HCT116 (cell line): ENCODE measurements around the gene GGCT. TPM values are rescaled to one million over a fixed set of nuclear protein-coding genes. Genes with fewer than 3 reads are reported as not detected.

Experiments used
- ATAC-seq: fragments of 200-7000 bp; cut with Tn5 transposase; 2 replicates; pipeline ENCODE4 v1.9.1; 2020; ENCODE audit warnings: mild to moderate bottlenecking, moderate library complexity
- BruUV-seq: library from RNA; stranded (reverse); fragments of 400-500 nt; replicated peaks from 2 replicates; lab custom pipeline; 2021; lab: Mats Ljungman, UMichigan
- CTCF ChIA-PET: fragments of 300-600 bp; sonication (Branson Sonifier 250); formaldehyde crosslinking; loops from one replicate; lab custom pipeline; 2021; ENCODE audit warnings: antibody characterized with exemption; lab: Charles Lee
- POLR2A ChIA-PET: fragments of 300-600, 350-600 bp; sonication (Branson Sonifier 250); formaldehyde crosslinking; loops from one replicate; lab custom pipeline; 2021; ENCODE audit warnings: antibody characterized with exemption; lab: Charles Lee
- RAD21 ChIA-PET, 2 experiments: fragments of 300-600 bp; sonication (Branson Sonifier 250); formaldehyde crosslinking; loops; one replicate each; lab custom pipeline; 2023; ENCODE audit warnings: low total read pairs in 2 of 2; ENCODE audit not compliant: uncharacterized antibody in 2 of 2, unreplicated experiment in 2 of 2, low non-redundant PET in 1 of 2; lab: Charles Lee
- DNase-seq: peaks from one replicate; pipeline ENCODE4 v3.0.0-alpha.2; 2010; ENCODE audit warnings: low read depth, low spot score
- H2AFZ ChIP-seq: fragments of 200-600 bp; shearing (Covaris generic), sonication (generic); 2 replicates; pipeline ENCODE4 v1.6.1; 2017; ENCODE audit warnings: low read depth, mixed run types, mixed read lengths, antibody characterized with exemption, low read length; ENCODE audit not compliant: poor library complexity, severe bottlenecking
- H3K27ac ChIP-seq: 2 replicates; pipeline ENCODE4 v1.5.1; 2012; ENCODE audit warnings: low read depth, low read length
- H3K27me3 ChIP-seq: fragments of 200-600 bp; sonication (generic); 2 replicates; pipeline ENCODE4 v1.6.1; 2016; ENCODE audit warnings: mixed run types, low read length, mixed read lengths; ENCODE audit not compliant: insufficient read depth
- H3K36me3 ChIP-seq, 2 experiments: fragments of 200-500 bp in 1 of 2; fragments of 200-600 bp in 1 of 2; sonication (Bioruptor generic) in 1 of 2; sonication (generic) in 1 of 2; 2 replicates each; pipeline versions ENCODE4 v1.5.1 to v1.6.1; 2014 to 2016; ENCODE audit warnings: low read length in 2 of 2, inconsistent platforms in 1 of 2, mixed read lengths in 1 of 2, mixed run types in 1 of 2; ENCODE audit not compliant: insufficient read depth in 2 of 2, control insufficient read depth in 1 of 2
- H3K4me1 ChIP-seq, 2 experiments: fragments of 200-600 bp in 1 of 2; sonication (generic) in 1 of 2; 2 replicates each; pipeline versions ENCODE4 v1.5.1 to v1.6.1; 2012 to 2017; ENCODE audit warnings: low read length in 2 of 2, inconsistent platforms in 1 of 2, mild to moderate bottlenecking in 1 of 2, mixed read lengths in 1 of 2, mixed run types in 1 of 2, moderate library complexity in 1 of 2; ENCODE audit not compliant: insufficient read depth in 2 of 2, control insufficient read depth in 1 of 2
- H3K4me2 ChIP-seq: fragments of 200-600 bp; sonication (generic); 2 replicates; pipeline ENCODE4 v1.6.1; 2017; ENCODE audit warnings: mixed run types, low read length, mixed read lengths
- H3K4me3 ChIP-seq, 2 experiments: fragments of 200-600 bp in 1 of 2; sonication (generic) in 1 of 2; replicated peaks in 1 of 2; 2 replicates each; pipeline ENCODE4 v1.5.1; 2011 to 2016; ENCODE audit warnings: low read length in 2 of 2, control low read depth in 1 of 2, low read depth in 1 of 2, mild to moderate bottlenecking in 1 of 2, mixed read lengths in 1 of 2, mixed run types in 1 of 2
- H3K79me2 ChIP-seq: fragments of 200-600 bp; sonication (generic); 2 replicates; pipeline ENCODE4 v1.6.1; 2017; ENCODE audit warnings: mild to moderate bottlenecking, mixed run types, low read length, moderate library complexity, mixed read lengths; ENCODE audit not compliant: insufficient read depth
- H3K9ac ChIP-seq: fragments of 200-600 bp; sonication (generic); 2 replicates; pipeline ENCODE4 v1.6.1; 2016; ENCODE audit warnings: low read length, mixed read lengths
- H3K9me2 ChIP-seq: fragments of 200-600 bp; sonication (generic), shearing (Covaris generic); 2 replicates; pipeline ENCODE4 v1.6.1; 2017; ENCODE audit warnings: mixed run types, mild to moderate bottlenecking, moderate library complexity; ENCODE audit not compliant: insufficient read depth
- H3K9me3 ChIP-seq, 2 experiments: fragments of 200-500 bp in 1 of 2; fragments of 200-600 bp in 1 of 2; sonication (Bioruptor generic) in 1 of 2; sonication (generic) in 1 of 2; 2 replicates each; pipeline ENCODE4 v1.6.1; 2014 to 2017; ENCODE audit warnings: low read length in 2 of 2, mixed read lengths in 2 of 2, inconsistent platforms in 1 of 2, low read depth in 1 of 2, mild to moderate bottlenecking in 1 of 2, mixed run types in 1 of 2, moderate library complexity in 1 of 2; ENCODE audit not compliant: control insufficient read depth in 1 of 2, insufficient read depth in 1 of 2
- H4K20me1 ChIP-seq: fragments of 200-600 bp; sonication (generic), shearing (Covaris generic); 2 replicates; pipeline ENCODE4 v1.6.1; 2017; ENCODE audit warnings: mixed run types, mild to moderate bottlenecking, moderate library complexity; ENCODE audit not compliant: insufficient read depth
- ATF3 ChIP-seq: IDR thresholded peaks from 2 replicates; pipeline ENCODE4 v1.6.1; 2012
- CBX3 ChIP-seq: IDR thresholded peaks from 2 replicates; pipeline ENCODE4 v1.6.1; 2012; ENCODE audit warnings: low read depth
- CTCF ChIP-seq, 3 experiments: fragments of 200-600 bp in 1 of 3; sonication (generic) in 1 of 3; IDR thresholded peaks in 2 of 3; conservative IDR thresholded peaks in 1 of 3; 2 replicates each; pipeline ENCODE4 v1.5.1; 2012 to 2017; ENCODE audit warnings: low read depth in 2 of 3, low read length in 2 of 3, antibody characterized with exemption in 1 of 3, borderline replicate concordance in 1 of 3, control low read depth in 1 of 3, mild to moderate bottlenecking in 1 of 3, mixed read lengths in 1 of 3, mixed run types in 1 of 3, moderate library complexity in 1 of 3; ENCODE audit not compliant: insufficient read depth in 1 of 3
- EZH2phosphoT487 ChIP-seq: fragments of 200-600 bp; IDR thresholded peaks from 2 replicates; pipeline ENCODE4 v1.6.1; 2018; ENCODE audit warnings: antibody characterized with exemption, borderline replicate concordance
- FOSL1 ChIP-seq: IDR thresholded peaks from 2 replicates; pipeline ENCODE4 v1.6.1; 2012; ENCODE audit warnings: low read depth
- MAX ChIP-seq: IDR thresholded peaks from 2 replicates; pipeline ENCODE4 v1.6.1; 2012
- POLR2A ChIP-seq: IDR thresholded peaks from 2 replicates; pipeline ENCODE4 v1.7.0; 2011; ENCODE audit warnings: borderline replicate concordance; ENCODE audit not compliant: insufficient read depth, insufficient read length; ENCODE audit errors: extremely low read depth
- RAD21 ChIP-seq: IDR thresholded peaks from 2 replicates; pipeline ENCODE4 v1.6.1; 2012; ENCODE audit warnings: low read depth, mild to moderate bottlenecking
- REST ChIP-seq: IDR thresholded peaks from 2 replicates; pipeline ENCODE4 v1.6.1; 2012; ENCODE audit warnings: low read depth
- SIN3A ChIP-seq: IDR thresholded peaks from 2 replicates; pipeline ENCODE4 v1.6.1; 2012; ENCODE audit warnings: low read depth
- SP1 ChIP-seq: IDR thresholded peaks from 2 replicates; pipeline ENCODE4 v1.6.1; 2012; ENCODE audit warnings: low read depth
- SRF ChIP-seq: IDR thresholded peaks from 2 replicates; pipeline ENCODE4 v1.6.1; 2012; ENCODE audit warnings: low read depth
- TCF7L2 ChIP-seq: IDR thresholded peaks from 2 replicates; pipeline ENCODE4 v1.7.0; 2011; ENCODE audit warnings: borderline replicate concordance, inconsistent platforms; ENCODE audit not compliant: insufficient read depth, insufficient read length; ENCODE audit errors: extremely low read depth
- YY1 ChIP-seq: IDR thresholded peaks from 2 replicates; pipeline ENCODE4 v1.6.1; 2011; ENCODE audit warnings: low read length, low read depth, moderate library complexity, mild to moderate bottlenecking; ENCODE audit not compliant: insufficient replicate concordance; ENCODE audit errors: extremely low read depth
- ZNF274 ChIP-seq: fragments of 200-500 bp; sonication (Bioruptor generic); IDR thresholded peaks from 2 replicates; pipeline ENCODE4 v1.6.1; 2014; ENCODE audit warnings: mild to moderate bottlenecking, low read depth, low read length, inconsistent platforms
- intact Hi-C: fragments of 100-400 bp; cut with micrococcal nuclease; formaldehyde crosslinking; loops from 2 replicates; pipeline ENCODE4 v1.10.0; 2022
- total RNA-seq: library from RNA; stranded (reverse); gene quantifications from one replicate; pipeline ENCODE4 v1.2.1, GENCODE V29; 2021; ENCODE audit not compliant: unreplicated experiment

GGCT gene
- total RNA-seq, 1 experiment from 2014 or later = 60.6 TPM

- CTCF ChIA-PET = no interaction called here
- POLR2A ChIA-PET = no interaction called here
Observed at GRCh38 chr7:30543813-30544525, 39.3 kb upstream of the GGCT start.

More at GRCh38 chr7:30543813-30544525, 39.3 kb upstream of the GGCT start:
- intact Hi-C loops = no loop called here
- Histone ChIP-seq H3K79me2 (no peaks in the 10 kb centered on the region), H3K4me1 (peaks cover 0 to 5% of the 10 kb centered on the region in 2 experiments; a peak in 2 of 4 replicates), H2AFZ (no peak overlapping the region), H3K27me3 (no peaks in the 10 kb centered on the region), H3K36me3 (no peaks in the 10 kb centered on the region), H4K20me1 (no peaks in the 10 kb centered on the region), H3K4me3 (no peak overlapping the region), H3K9me3 (no peaks in the 10 kb centered on the region), H3K9ac (no peak overlapping the region), H3K9me2 (no peaks in the 10 kb centered on the region), H3K27ac (no peak overlapping the region), H3K4me2 (no peak overlapping the region)
- no peak for DNase-seq
- no peak for ATAC-seq
- BruUV-seq = no TSS peak
- RAD21 ChIA-PET = no interaction called here
- TF ChIP-seq MAX (no peak), REST (no peak), EZH2phosphoT487 (no peak), SIN3A (no peak), ATF3 (no peak), ZNF274 (no peak), RAD21 (no peak), YY1 (no peak), SP1 (no peak), TCF7L2 (no peak), CTCF (IDR thresholded peaks at IDR 0.05 in 2 of 3, conservative IDR thresholded peaks at IDR 0.05 in 1 of 3; ENCODE audit: borderline replicate concordance in 1 of 3, insufficient read depth in 1 of 3, low read depth in 2 of 3, low read length in 2 of 3) (no peak), CBX3 (no peak), FOSL1 (no peak), SRF (no peak), POLR2A (no peak)
